GM11168 (cell line): ENCODE measurements around the gene TMPRSS12.
"Not testable (repeated sequence)": the region's sequence is repeated elsewhere in the genome, so short reads cannot be mapped to it uniquely, and the experiment has no call there.

Experiments
- in situ Hi-C: fragments of 300-500 bp; cut with MboI; formaldehyde crosslinking; loops from one replicate; pipeline ENCODE4 v1.12.0; 2022; ENCODE audit warnings: low sequenced_read_pairs; ENCODE audit not compliant: unreplicated experiment

Gene TMPRSS12

DNA sequence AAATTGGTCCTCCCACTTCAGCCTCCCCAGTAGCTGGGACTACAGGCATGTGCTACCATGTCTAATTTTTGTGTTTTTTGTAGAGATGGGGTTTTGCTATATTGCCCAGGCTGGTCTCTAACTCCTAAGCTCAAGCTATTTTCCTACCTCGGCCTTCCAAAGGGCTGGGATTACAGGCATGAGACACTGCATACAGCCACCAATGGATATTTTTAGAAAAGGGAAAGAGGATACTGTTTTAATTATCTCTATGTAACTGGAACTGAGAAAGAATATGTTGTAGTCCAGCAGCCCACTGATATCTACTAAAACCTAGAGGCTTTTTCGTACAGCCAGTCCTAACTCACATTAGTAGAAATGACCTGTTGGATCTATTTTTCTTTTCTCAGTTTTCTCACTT is 6.2 kb downstream of the TMPRSS12 start:
- in situ Hi-C loops: loop anchor here (5.0 kb wide), 1 partner anchor 48 kb away; no protein-coding TSS in a partner anchor

GRCh38 chr12:50855218-50855617 is 12.5 kb downstream of the TMPRSS12 start:
- in situ Hi-C loops: not testable (repeated sequence)

GRCh38 chr12:50855679-50856078 is 13.0 kb downstream of the TMPRSS12 start:
- in situ Hi-C loops: not testable (repeated sequence)

GRCh38 chr12:50859621-50860310 is 17.0 kb downstream of the TMPRSS12 start:
- in situ Hi-C loops: no loop called here

- in situ Hi-C loops: no loop called here
Measured at GRCh38 chr12:50862316-50862715, 19.6 kb downstream of the TMPRSS12 start.

GRCh38 chr12:50865266-50865665 is 22.5 kb downstream of the TMPRSS12 start:
- in situ Hi-C loops: no loop called here

DNA sequence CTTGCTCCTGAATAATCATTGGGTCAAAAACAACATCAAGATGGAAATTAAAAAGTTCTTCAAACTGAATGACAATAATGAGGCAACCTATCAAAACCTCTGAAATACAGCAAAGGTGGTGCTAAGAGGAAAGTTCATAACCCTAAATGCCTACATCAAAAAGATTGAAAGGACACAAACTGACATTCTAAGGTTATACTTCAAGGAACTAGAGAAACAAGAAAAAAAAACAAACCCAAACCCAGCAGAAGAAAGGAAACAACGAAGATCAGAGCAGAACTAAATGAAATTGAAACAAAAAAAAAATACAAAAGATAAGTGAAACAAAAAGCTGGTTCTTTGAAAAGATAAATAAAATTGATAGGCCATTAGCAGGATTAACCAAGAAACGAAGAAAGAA is 26.2 kb downstream of the TMPRSS12 start:
- in situ Hi-C loops: not testable (repeated sequence)

DNA sequence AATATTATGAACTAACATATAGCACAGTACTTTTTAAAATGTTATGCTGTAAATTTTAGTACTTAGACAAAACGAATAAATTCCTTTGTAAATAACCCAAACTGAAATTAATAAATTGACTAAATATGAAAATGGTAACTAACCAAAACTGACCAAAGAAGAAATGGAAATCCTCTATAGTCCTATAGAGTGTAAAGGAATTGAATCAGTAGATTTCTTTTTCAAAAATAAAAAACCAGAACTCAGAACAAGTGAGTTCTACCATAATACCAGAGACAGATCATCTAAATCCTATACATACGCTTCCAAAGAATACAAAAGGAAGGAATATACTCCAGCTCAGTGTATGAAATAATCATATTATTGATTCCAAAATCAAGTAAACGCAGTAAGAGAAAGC is 39.8 kb downstream of the TMPRSS12 start:
- in situ Hi-C loops: no loop called here

- in situ Hi-C loops: no loop called here
Measured at GRCh38 chr12:50887191-50887590, 44.5 kb downstream of the TMPRSS12 start.

GRCh38 chr12:50888666-50889065 is 45.9 kb downstream of the TMPRSS12 start:
- in situ Hi-C loops: no loop called here

DNA sequence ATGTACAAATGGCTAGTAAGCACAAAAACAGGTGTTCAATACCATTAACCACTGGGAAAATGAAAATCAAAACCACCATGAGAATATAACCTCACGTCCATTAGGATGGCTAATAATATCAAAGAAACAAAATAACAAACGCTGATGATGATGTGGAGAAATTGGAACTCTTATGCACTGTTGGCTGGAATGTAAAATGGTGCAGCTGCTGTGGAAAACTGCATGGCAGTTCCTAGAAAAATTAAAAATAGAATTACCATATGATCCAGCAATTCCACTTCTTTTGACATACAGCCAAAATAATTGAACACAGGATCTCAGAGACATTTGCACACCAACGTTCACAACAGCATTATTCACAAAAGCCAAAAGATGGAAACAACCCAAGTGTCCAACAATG is 51.5 kb downstream of the TMPRSS12 start:
- in situ Hi-C loops: no loop called here

DNA sequence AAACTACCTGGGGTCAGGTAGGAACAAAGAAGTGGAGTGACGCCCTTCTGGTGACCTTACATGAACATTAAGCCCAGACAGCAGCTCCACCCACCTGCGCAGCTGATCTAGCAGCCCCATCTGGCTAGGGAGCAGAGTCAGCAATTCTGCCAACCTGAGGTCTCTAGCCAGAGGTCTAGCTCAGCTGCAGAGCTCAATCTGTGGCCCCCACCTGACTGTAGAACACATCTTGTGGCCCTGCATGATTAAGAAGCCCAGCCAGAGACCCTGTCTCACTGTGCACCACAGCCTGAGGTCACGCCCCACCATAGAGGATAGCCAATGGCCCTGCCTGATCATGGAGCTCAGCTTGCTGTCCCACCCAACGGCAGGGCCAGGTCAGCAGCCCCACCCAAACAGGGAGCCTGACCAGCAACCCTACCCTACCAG is 59.0 kb downstream of the TMPRSS12 start:
- in situ Hi-C loops: no loop called here

- in situ Hi-C loops: not testable (repeated sequence)
Measured at GRCh38 chr12:50908479-50908878, 65.8 kb downstream of the TMPRSS12 start.

GRCh38 chr12:50912361-50912760 is 69.6 kb downstream of the TMPRSS12 start:
- in situ Hi-C loops: not testable (repeated sequence)

GRCh38 chr12:50913224-50913623 is 70.5 kb downstream of the TMPRSS12 start:
- in situ Hi-C loops: no loop called here

DNA sequence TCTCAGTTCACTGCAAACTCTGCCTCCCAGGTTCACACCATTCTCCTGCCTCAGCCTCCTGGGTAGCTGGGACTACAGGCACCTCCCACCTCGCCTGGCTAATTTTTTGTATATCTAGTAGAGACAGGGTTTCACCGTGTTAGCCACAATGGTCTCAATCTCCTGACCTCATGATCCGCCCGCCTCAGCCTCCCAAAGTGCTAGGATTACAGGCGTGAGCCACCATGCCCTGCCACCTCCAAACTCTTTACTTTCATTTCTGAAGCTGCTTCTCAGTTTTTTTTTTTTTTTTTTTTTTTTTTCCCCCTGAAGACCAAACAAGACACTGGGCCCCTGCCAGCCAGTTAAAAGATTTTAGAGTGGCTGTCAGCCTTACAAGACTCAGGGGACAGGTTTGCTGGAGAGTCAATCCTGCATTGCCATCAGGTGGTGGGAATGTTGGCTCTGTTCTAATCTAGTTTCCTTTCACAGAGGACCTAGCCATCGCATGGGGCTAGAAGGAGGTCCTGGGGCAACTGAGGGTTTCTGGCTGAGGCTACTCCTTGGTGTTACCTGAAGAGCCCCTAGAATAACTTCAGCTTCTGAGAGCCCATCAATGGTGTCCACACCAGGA is 72.3 kb downstream of the TMPRSS12 start:
- in situ Hi-C loops: no loop called here

- in situ Hi-C loops: no loop called here
Measured at GRCh38 chr12:50916292-50916691, 73.6 kb downstream of the TMPRSS12 start.

DNA sequence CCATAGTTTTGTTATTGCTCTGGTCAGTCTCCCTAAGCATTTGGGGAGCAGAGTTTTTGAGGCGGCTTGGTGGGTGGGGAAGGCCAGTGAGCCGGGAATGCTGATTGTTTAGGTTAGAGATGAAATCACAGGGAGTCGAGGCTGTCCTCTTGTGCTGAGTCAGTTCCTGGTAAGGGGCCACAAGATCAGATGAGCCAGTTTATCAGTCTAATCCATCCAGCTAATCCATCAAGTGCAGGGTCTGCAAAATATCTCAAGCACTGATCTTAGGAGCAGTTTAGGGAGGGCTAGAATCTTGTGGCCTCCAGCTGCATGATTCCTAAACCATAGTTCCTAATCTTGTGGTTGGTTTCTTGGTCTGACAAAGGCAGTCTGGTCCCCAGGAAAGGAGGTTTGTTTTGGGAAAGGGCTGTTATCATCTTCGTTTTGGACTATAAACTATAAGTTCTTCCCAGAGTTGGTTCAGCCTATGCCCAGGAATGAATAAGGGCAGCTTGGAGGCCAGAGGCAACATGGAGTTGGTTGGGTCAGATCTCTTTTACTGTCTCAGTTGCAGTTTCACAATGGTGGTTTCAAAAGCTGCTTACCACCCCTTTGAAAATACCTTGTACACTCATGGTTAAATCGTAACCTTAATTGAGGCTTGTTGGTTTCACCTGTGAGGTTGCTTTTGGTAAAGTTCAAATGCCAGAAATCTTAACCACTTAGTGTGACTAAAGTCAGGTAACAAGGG is 76.0 kb downstream of the TMPRSS12 start:
- in situ Hi-C loops: no loop called here

- in situ Hi-C loops: no loop called here
Measured at GRCh38 chr12:50922820-50923219, 80.1 kb downstream of the TMPRSS12 start.

DNA sequence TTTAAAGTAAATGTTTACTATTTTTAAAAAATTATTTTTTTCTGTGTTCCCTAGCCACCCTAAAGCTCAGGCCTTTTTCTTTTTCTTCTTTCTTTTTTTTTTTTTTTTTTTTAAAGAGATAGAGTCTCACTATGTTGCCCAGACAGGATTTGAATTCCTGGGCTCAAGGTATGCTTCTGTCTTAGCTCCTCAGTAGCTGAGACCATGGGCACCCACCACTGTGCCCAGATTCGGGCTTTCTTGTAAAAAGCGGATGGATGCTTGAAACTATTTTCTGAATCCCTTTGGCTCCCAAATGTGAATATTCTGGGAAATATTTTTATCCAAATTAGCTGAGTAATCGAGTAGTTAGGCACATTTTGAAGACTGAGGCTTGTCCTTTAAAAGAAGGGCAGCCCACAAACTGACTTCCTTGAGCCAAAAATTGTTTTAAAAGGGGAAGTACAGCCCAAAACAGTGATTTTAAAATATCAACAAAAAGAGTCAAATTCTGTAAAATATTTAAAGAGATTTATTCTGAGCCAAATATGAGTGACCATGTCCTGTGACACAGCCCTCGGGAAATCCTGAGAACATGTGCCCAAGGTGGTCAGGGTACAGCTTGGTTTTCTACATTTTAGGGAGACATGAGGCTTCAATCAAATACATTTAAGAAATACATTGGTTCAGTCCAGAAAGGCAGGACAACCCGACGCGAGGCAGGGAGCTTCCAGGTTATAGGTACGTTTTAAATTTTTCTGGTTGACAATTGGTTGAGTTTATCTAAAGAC is 80.8 kb downstream of the TMPRSS12 start:
- in situ Hi-C loops: no loop called here

DNA sequence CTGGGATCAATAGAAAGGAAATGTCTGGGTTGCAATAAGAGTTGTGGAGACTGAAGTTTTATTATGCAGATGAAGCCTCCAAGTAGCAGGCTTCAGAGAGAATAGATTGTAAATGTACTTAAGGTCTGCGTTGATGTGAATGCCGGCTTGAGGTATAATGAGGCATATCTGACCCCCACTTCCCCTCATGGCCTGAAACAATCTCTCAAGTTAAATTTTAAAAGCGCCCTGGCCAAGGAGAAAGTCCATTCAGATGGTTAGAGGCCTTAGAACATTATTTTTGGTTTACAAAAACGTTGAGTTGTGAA is 81.4 kb downstream of the TMPRSS12 start:
- in situ Hi-C loops: no loop called here
